ENCODE data around the gene SECISBP2L.

DNA sequence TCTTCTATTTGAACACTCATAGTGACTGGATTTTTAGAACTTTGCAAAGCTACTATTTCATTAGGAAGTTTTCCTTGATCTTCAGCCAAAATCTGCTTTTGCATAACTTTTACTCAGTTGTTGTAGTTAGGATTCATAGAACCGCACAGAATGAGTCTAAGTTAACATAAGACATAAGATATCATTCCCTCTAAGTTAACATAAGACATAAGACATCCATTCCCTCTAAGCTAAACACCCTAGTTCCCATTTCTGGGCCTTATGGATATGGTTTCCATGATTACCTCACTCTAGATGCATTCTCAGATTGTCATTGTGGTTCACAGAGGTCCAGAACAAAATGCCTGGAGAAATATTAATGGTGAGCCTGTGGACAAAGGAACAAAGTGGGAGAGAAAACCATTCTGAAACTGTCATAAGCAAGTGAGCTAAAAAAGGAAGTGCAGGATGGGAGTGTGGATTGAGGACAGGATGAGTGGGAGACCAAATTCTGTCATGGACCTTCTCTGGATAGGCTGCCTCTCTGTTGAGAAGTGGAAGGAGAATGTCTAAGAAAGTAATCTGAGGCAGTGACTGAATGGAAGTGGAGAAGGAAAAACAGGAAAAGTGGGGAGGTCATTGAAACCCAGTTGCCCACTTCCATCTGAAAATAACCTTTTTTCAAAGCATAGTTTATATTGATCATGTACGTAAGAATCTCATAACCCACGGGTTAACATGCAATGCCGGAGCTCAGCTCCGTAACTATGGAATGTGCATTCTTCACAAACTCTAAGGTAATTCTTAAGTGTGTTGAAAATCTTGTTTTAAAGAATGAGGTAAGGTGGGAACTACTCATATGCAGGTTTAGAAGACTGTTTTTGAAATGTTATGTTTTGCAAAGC lies 37.4 kb upstream of the SECISBP2L start:
- TF ChIP-seq, protein P1, sequence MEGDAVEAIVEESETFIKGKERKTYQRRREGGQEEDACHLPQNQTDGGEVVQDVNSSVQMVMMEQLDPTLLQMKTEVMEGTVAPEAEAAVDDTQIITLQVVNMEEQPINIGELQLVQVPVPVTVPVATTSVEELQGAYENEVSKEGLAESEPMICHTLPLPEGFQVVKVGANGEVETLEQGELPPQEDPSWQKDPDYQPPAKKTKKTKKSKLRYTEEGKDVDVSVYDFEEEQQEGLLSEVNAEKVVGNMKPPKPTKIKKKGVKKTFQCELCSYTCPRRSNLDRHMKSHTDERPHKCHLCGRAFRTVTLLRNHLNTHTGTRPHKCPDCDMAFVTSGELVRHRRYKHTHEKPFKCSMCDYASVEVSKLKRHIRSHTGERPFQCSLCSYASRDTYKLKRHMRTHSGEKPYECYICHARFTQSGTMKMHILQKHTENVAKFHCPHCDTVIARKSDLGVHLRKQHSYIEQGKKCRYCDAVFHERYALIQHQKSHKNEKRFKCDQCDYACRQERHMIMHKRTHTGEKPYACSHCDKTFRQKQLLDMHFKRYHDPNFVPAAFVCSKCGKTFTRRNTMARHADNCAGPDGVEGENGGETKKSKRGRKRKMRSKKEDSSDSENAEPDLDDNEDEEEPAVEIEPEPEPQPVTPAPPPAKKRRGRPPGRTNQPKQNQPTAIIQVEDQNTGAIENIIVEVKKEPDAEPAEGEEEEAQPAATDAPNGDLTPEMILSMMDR (IDR thresholded peaks at IDR 0.05 in 2 of 3, conservative IDR thresholded peaks at IDR 0.05 in 1 of 3; ENCODE audit: control insufficient read depth in 2 of 3, extremely low read depth in 1 of 3, insufficient read depth in 1 of 3, low read depth in 3 of 3, low read length in 3 of 3): no peak
- TF ChIP-seq POLR2AphosphoS5 (IDR thresholded peaks at IDR 0.05; ENCODE audit: low read length) (no peak), RCOR1 (conservative IDR thresholded peaks at IDR 0.05; ENCODE audit: low read depth, low read length) (no peak), JUND (IDR thresholded peaks at IDR 0.05; ENCODE audit: low read depth, low read length) (no peak), ZNF24 (IDR thresholded peaks at IDR 0.05) (no peak), POLR2A (IDR thresholded peaks at IDR 0.05; ENCODE audit: low read depth, low read length) (no peak), POLR2AphosphoS2 (IDR thresholded peaks at IDR 0.05; ENCODE audit: low read depth, low read length) (no peak), EZH2 (IDR thresholded peaks at IDR 0.05; ENCODE audit: borderline replicate concordance, control insufficient read depth, low read depth, low read length) (no peak), LARP7 (IDR thresholded peaks at IDR 0.05) (no peak), CHD2 (IDR thresholded peaks at IDR 0.05; ENCODE audit: borderline replicate concordance, low read depth, low read length) (no peak), BACH1 (IDR thresholded peaks at IDR 0.05; ENCODE audit: borderline replicate concordance) (no peak)
- TF ChIP-seq, protein P2, sequence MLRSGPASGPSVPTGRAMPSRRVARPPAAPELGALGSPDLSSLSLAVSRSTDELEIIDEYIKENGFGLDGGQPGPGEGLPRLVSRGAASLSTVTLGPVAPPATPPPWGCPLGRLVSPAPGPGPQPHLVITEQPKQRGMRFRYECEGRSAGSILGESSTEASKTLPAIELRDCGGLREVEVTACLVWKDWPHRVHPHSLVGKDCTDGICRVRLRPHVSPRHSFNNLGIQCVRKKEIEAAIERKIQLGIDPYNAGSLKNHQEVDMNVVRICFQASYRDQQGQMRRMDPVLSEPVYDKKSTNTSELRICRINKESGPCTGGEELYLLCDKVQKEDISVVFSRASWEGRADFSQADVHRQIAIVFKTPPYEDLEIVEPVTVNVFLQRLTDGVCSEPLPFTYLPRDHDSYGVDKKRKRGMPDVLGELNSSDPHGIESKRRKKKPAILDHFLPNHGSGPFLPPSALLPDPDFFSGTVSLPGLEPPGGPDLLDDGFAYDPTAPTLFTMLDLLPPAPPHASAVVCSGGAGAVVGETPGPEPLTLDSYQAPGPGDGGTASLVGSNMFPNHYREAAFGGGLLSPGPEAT (IDR thresholded peaks at IDR 0.05; ENCODE audit: low read depth): no peak
- TF ChIP-seq, protein P3, sequence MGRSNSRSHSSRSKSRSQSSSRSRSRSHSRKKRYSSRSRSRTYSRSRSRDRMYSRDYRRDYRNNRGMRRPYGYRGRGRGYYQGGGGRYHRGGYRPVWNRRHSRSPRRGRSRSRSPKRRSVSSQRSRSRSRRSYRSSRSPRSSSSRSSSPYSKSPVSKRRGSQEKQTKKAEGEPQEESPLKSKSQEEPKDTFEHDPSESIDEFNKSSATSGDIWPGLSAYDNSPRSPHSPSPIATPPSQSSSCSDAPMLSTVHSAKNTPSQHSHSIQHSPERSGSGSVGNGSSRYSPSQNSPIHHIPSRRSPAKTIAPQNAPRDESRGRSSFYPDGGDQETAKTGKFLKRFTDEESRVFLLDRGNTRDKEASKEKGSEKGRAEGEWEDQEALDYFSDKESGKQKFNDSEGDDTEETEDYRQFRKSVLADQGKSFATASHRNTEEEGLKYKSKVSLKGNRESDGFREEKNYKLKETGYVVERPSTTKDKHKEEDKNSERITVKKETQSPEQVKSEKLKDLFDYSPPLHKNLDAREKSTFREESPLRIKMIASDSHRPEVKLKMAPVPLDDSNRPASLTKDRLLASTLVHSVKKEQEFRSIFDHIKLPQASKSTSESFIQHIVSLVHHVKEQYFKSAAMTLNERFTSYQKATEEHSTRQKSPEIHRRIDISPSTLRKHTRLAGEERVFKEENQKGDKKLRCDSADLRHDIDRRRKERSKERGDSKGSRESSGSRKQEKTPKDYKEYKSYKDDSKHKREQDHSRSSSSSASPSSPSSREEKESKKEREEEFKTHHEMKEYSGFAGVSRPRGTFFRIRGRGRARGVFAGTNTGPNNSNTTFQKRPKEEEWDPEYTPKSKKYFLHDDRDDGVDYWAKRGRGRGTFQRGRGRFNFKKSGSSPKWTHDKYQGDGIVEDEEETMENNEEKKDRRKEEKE (IDR thresholded peaks at IDR 0.05): no peak

Measured in GM12878 (cell line).